Liver (tissue), 9 donors: ENCODE data around the gene LHX3. TPM values are rescaled to one million over a fixed set of nuclear protein-coding genes. Genes with fewer than 3 reads are reported as not detected.

Source experiments
- DNase-seq: peaks from one replicate; pipeline ENCODE4 v3.0.0-alpha.2; 2017; ENCODE audit warnings: low spot score
- H3K27ac ChIP-seq, 2 donors: one replicate each; pipeline ENCODE4 v1.7.0; 2013; ENCODE audit warnings: inconsistent platforms in 2 of 2, low read length in 2 of 2, control low read depth in 1 of 2, low read depth in 1 of 2, mild to moderate bottlenecking in 1 of 2
- H3K27me3 ChIP-seq, 4 donors: one replicate each; pipeline versions ENCODE4 v1.6.1 to v1.7.0; 2013; ENCODE audit warnings: low read length in 3 of 4, inconsistent platforms in 1 of 4, mild to moderate bottlenecking in 1 of 4, moderate library complexity in 1 of 4; ENCODE audit not compliant: control insufficient read depth in 4 of 4, insufficient read depth in 4 of 4
- H3K36me3 ChIP-seq, 4 donors: one replicate each; pipeline versions ENCODE4 v1.6.1 to v1.7.0; 2013; ENCODE audit warnings: low read length in 3 of 4, mild to moderate bottlenecking in 3 of 4, low read depth in 1 of 4, moderate library complexity in 1 of 4; ENCODE audit not compliant: control insufficient read depth in 4 of 4, insufficient read depth in 3 of 4
- H3K4me1 ChIP-seq, 4 donors: one replicate each; pipeline versions ENCODE4 v1.6.1 to v1.7.0; 2013; ENCODE audit warnings: low read length in 3 of 4, mild to moderate bottlenecking in 3 of 4, moderate library complexity in 1 of 4; ENCODE audit not compliant: control insufficient read depth in 4 of 4, insufficient read depth in 4 of 4
- H3K4me3 ChIP-seq, 3 donors: one replicate each; pipeline versions ENCODE4 v1.6.1 to v1.7.0; 2013; ENCODE audit warnings: low read length in 3 of 3, control low read depth in 1 of 3, low read depth in 1 of 3, mild to moderate bottlenecking in 1 of 3
- H3K9ac ChIP-seq, 2 donors: one replicate each; pipeline ENCODE4 v1.7.0; 2013; ENCODE audit warnings: low read length in 2 of 2, mild to moderate bottlenecking in 2 of 2, moderate library complexity in 2 of 2, control low read depth in 1 of 2, low read depth in 1 of 2
- H3K9me3 ChIP-seq, 4 donors: one replicate each; pipeline versions ENCODE4 v1.6.1 to v1.7.0; 2013; ENCODE audit warnings: low read length in 3 of 4; ENCODE audit not compliant: control insufficient read depth in 4 of 4
- ATF3 ChIP-seq: IDR thresholded peaks from 2 replicates; pipeline ENCODE4 v1.6.1; 2016; ENCODE audit warnings: antibody characterized with exemption
- CTCF ChIP-seq: fragments of 150-350 bp; IDR thresholded peaks from 2 replicates; pipeline ENCODE4 v1.5.1; 2017; ENCODE audit warnings: improper control_type of control experiment, low read depth, low read length; ENCODE audit not compliant: missing input control
- FOXA1 ChIP-seq: IDR thresholded peaks from 2 replicates; pipeline ENCODE4 v1.6.1; 2016; ENCODE audit warnings: antibody characterized with exemption
- FOXA2 ChIP-seq: IDR thresholded peaks from 2 replicates; pipeline ENCODE4 v1.6.1; 2016; ENCODE audit warnings: antibody characterized with exemption
- GABPA ChIP-seq, 2 donors: IDR thresholded peaks in 1 of 2; conservative IDR thresholded peaks in 1 of 2; 2 replicates each; pipeline ENCODE4 v1.6.1; 2016; ENCODE audit warnings: antibody characterized with exemption in 2 of 2, mild to moderate bottlenecking in 1 of 2, moderate library complexity in 1 of 2
- HNF4A ChIP-seq, 2 donors: conservative IDR thresholded peaks; 2 replicates each; pipeline ENCODE4 v1.6.1; 2016; ENCODE audit warnings: antibody characterized with exemption in 2 of 2, mild to moderate bottlenecking in 2 of 2
- HNF4G ChIP-seq: IDR thresholded peaks from 2 replicates; pipeline ENCODE4 v1.6.1; 2016; ENCODE audit warnings: antibody characterized with exemption
- JUND ChIP-seq, 2 donors: IDR thresholded peaks; 2 replicates each; pipeline ENCODE4 v1.6.1; 2016; ENCODE audit warnings: antibody characterized with exemption in 2 of 2
- MAX ChIP-seq: IDR thresholded peaks from 2 replicates; pipeline ENCODE4 v1.6.1; 2016; ENCODE audit warnings: antibody characterized with exemption
- NR2F2 ChIP-seq: IDR thresholded peaks from 2 replicates; pipeline ENCODE4 v1.6.1; 2016; ENCODE audit warnings: antibody characterized with exemption
- RAD21 ChIP-seq, 2 donors: IDR thresholded peaks; 2 replicates each; pipeline ENCODE4 v1.6.1; 2016; ENCODE audit warnings: antibody characterized with exemption in 2 of 2, mild to moderate bottlenecking in 2 of 2
- REST ChIP-seq: IDR thresholded peaks from 2 replicates; pipeline ENCODE4 v1.6.1; 2016; ENCODE audit warnings: antibody characterized with exemption, mild to moderate bottlenecking
- RXRA ChIP-seq, 2 donors: IDR thresholded peaks; 2 replicates each; pipeline ENCODE4 v1.6.1; 2017 to 2018; ENCODE audit warnings: antibody characterized with exemption in 2 of 2, mild to moderate bottlenecking in 1 of 2
- SP1 ChIP-seq: IDR thresholded peaks from 2 replicates; pipeline ENCODE4 v1.6.1; 2018; ENCODE audit warnings: antibody characterized with exemption, mild to moderate bottlenecking
- TAF1 ChIP-seq: conservative IDR thresholded peaks from 2 replicates; pipeline ENCODE4 v1.6.1; 2016; ENCODE audit warnings: antibody characterized with exemption, mild to moderate bottlenecking
- YY1 ChIP-seq: IDR thresholded peaks from 2 replicates; pipeline ENCODE4 v1.6.1; 2016; ENCODE audit warnings: antibody characterized with exemption, mild to moderate bottlenecking
- ZBTB33 ChIP-seq: IDR thresholded peaks from 2 replicates; pipeline ENCODE4 v1.6.1; 2016; ENCODE audit warnings: antibody characterized with exemption
- WGBS: extraction: QIAGEN DNeasy Blood & Tissue Kit; methylation state at CpG from one replicate; pipeline ENCODE4 v1.1.7; 2013; 5-methylcytosine and 5-hydroxymethylcytosine counted together
- polyA plus RNA-seq, 2 donors: library from polyadenylated mRNA; stranded (reverse) in 1 of 2; unstranded in 1 of 2; fragments of 200-250 nt in 1 of 2; fragments of >200 nt in 1 of 2; fragmentation: Nextera tagmentation in 1 of 2; extraction: Ambion mirVana in 1 of 2; gene quantifications; one replicate each; pipeline versions ENCODE4 v1.2.1 to v1.2.3, GENCODE V29; 2013 to 2015
- total RNA-seq, 2 donors: library from RNA; depleted of rRNA; stranded (reverse); fragments of >200 nt; gene quantifications; one replicate each; pipeline ENCODE4 v1.2.3, GENCODE V29; 2014
- donor health status: healthy.
- donor health status: healthy.
- donor health status: healthy.
- donor health status: healthy.
- donor health status: healthy.

The LHX3 gene
- total and polyA plus RNA-seq, 4 donors = not detected

- H3K9ac ChIP-seq = no peak overlapping the region
- no peak overlapping the region for H3K27ac ChIP-seq
- no peaks in the 10 kb centered on the region for H3K36me3 ChIP-seq
- H3K27me3 ChIP-seq = peaks cover 0 to 63% (median 12%) of the 10 kb centered on the region in 4 donors
- 56% methylated on average over 13 of the region's 13 CpGs for WGBS
- H3K4me3 ChIP-seq = no peak overlapping the region
- DNase-seq = no peak
- TF ChIP-seq HNF4G (no peak), NR2F2 (no peak)
- H3K9me3 ChIP-seq = no peaks in the 10 kb centered on the region
- peaks cover 0 to 9% (median 0%) of the 10 kb centered on the region in 4 donors for H3K4me1 ChIP-seq
These were observed 3.8 kb downstream of the LHX3 start for GRCh38 chr9:136201174-136201573.

- DNase-seq = no peak
- peaks cover 0 to 67% (median 13%) of the 10 kb centered on the region in 4 donors for H3K27me3 ChIP-seq
- H3K4me1 ChIP-seq = peaks cover 0 to 9% (median 0%) of the 10 kb centered on the region in 4 donors
- H3K9me3 ChIP-seq = no peaks in the 10 kb centered on the region
- H3K36me3 ChIP-seq = no peaks in the 10 kb centered on the region
- WGBS = 55% methylated on average over 19 of the region's 19 CpGs
- TF ChIP-seq NR2F2 = no peak
- H3K27ac ChIP-seq = no peak overlapping the region
- H3K4me3 ChIP-seq = no peak overlapping the region
- H3K9ac ChIP-seq = no peak overlapping the region
These were observed 4.5 kb downstream of the LHX3 start for GRCh38 chr9:136200424-136200823.

GRCh38 chr9:136199391-136200288, 5.3 kb downstream of the LHX3 start:
- Histone ChIP-seq H3K4me3 (no peak overlapping the region), H3K27ac (no peak overlapping the region), H3K27me3 (peaks cover 3 to 72% (median 15%) of the 10 kb centered on the region in 4 donors), H3K4me1 (peaks cover 0 to 7% (median 0%) of the 10 kb centered on the region in 4 donors), H3K36me3 (no peaks in the 10 kb centered on the region), H3K9ac (no peak overlapping the region), H3K9me3 (no peaks in the 10 kb centered on the region)
- 16% methylated on average over 71 of the region's 71 CpGs for WGBS
- DNase-seq = no peak
- TF ChIP-seq TAF1 = no peak
- no peak for TF ChIP-seq MAX
- no peak for TF ChIP-seq HNF4G
- no peak for TF ChIP-seq ZBTB33
- no peak for TF ChIP-seq REST
- no peak for TF ChIP-seq SP1
- TF ChIP-seq HNF4A (conservative IDR thresholded peaks at IDR 0.05) = no peak
- TF ChIP-seq RXRA (IDR thresholded peaks at IDR 0.05) = no peak
- TF ChIP-seq GABPA (IDR thresholded peaks at IDR 0.05 in 1 of 2, conservative IDR thresholded peaks at IDR 0.05 in 1 of 2) = no peak
- no peak for TF ChIP-seq CTCF
- no peak for TF ChIP-seq RAD21 (IDR thresholded peaks at IDR 0.05)
- no peak for TF ChIP-seq YY1
- TF ChIP-seq FOXA2 = no peak
- TF ChIP-seq ATF3 = no peak
- TF ChIP-seq FOXA1 = no peak
- no peak for TF ChIP-seq NR2F2
- TF ChIP-seq JUND (IDR thresholded peaks at IDR 0.05) = no peak
